Activated B cell treated with CpG ODN at 0.5 μM for 24 hours (primary cell): ENCODE results near the gene GABBR1. TPM values are rescaled to one million over a fixed set of nuclear protein-coding genes. Genes with fewer than 3 reads are reported as not detected.

Experiments
- ATAC-seq: fragments of 200-7000 bp; cut with Tn5 transposase; one replicate; pipeline ENCODE4 v1.10.0; 2021; ENCODE audit warnings: low read depth, mild to moderate bottlenecking, moderate library complexity
- CTCF ChIA-PET: fragments of 350-600 bp; sonication (Branson Sonifier 250); formaldehyde crosslinking; loops from one replicate; lab custom pipeline; 2021; ENCODE audit warnings: antibody characterized with exemption; lab: Charles Lee
- POLR2A ChIA-PET: fragments of 350-600 bp; sonication (Branson Sonifier 250); formaldehyde crosslinking; loops from one replicate; lab custom pipeline; 2021; ENCODE audit warnings: antibody characterized with exemption; lab: Charles Lee
- DNase-seq: peaks from one replicate; pipeline ENCODE4 v3.0.0; 2022
- H3K27ac Mint-ChIP-seq: one replicate; pipeline ENCODE4 v1.8.0; 2020; ENCODE audit warnings: mixed read lengths
- H3K27me3 Mint-ChIP-seq: one replicate; pipeline ENCODE4 v1.8.0; 2021; ENCODE audit warnings: mixed read lengths
- H3K36me3 Mint-ChIP-seq: one replicate; pipeline ENCODE4 v1.8.0; 2021; ENCODE audit warnings: low read depth, mixed read lengths
- H3K4me1 Mint-ChIP-seq: one replicate; pipeline ENCODE4 v1.8.0; 2021; ENCODE audit warnings: mixed read lengths
- H3K4me3 Mint-ChIP-seq: one replicate; pipeline ENCODE4 v1.8.0; 2020; ENCODE audit warnings: mild to moderate bottlenecking, mixed read lengths
- H3K9me3 Mint-ChIP-seq: one replicate; pipeline ENCODE4 v1.8.0; 2020; ENCODE audit warnings: mixed read lengths
- intact Hi-C: fragments of 100-400 bp; cut with micrococcal nuclease; formaldehyde crosslinking; loops from one replicate; pipeline ENCODE4 v1.15.1; 2024
- total RNA-seq: library from RNA; stranded (reverse); gene quantifications from 2 replicates; pipeline ENCODE4 v1.2.3, GENCODE V29; 2022
- TF ChIP-seq, protein P1 (sequence below): fragments of 200-600 bp; IDR thresholded peaks from one replicate; pipeline ENCODE4 v1.8.0; 2022; ENCODE audit warnings: antibody characterized with exemption, mild to moderate bottlenecking

GABBR1 gene
- total RNA-seq, 1 donor from 2014 or later, result 117 TPM

DNA sequence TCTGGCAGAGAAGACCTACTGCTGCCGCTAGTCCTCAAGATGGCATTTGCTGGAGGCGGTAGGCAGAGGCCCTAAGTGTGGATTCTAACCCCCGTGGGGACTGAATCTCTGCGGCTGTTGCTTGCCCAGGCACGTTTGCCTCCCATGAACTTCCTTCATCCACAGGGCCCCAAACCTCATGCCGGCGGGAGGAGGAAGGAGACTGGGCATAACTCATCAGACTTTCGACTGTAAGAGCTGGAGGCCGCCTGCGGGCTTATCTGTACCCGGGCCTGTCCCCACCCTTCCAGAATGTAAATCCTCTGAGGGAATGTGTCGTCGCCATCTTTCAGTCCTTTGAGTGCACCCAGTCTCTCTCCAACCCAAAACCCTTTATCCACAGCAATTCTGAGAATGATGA is 47.0 kb upstream of the GABBR1 start:
- TF ChIP-seq, protein P1, sequence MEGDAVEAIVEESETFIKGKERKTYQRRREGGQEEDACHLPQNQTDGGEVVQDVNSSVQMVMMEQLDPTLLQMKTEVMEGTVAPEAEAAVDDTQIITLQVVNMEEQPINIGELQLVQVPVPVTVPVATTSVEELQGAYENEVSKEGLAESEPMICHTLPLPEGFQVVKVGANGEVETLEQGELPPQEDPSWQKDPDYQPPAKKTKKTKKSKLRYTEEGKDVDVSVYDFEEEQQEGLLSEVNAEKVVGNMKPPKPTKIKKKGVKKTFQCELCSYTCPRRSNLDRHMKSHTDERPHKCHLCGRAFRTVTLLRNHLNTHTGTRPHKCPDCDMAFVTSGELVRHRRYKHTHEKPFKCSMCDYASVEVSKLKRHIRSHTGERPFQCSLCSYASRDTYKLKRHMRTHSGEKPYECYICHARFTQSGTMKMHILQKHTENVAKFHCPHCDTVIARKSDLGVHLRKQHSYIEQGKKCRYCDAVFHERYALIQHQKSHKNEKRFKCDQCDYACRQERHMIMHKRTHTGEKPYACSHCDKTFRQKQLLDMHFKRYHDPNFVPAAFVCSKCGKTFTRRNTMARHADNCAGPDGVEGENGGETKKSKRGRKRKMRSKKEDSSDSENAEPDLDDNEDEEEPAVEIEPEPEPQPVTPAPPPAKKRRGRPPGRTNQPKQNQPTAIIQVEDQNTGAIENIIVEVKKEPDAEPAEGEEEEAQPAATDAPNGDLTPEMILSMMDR, result no peak
- peaks cover 6% of the 10 kb centered on the region for H3K27me3 Mint-ChIP-seq
- ChIA-PET CTCF (no interaction called here), POLR2A (no interaction called here)
- H3K36me3 Mint-ChIP-seq, result no peaks in the 10 kb centered on the region
- no peak for ATAC-seq
- intact Hi-C loops, result no loop called here
- peak overlapping the region; percentile 25 for H3K27ac Mint-ChIP-seq
- H3K9me3 Mint-ChIP-seq, result no peaks in the 10 kb centered on the region
- DNase-seq, result no peak
- H3K4me3 Mint-ChIP-seq, result peak overlapping the region; percentile 87
- H3K4me1 Mint-ChIP-seq, result peaks cover 20% of the 10 kb centered on the region

DNA sequence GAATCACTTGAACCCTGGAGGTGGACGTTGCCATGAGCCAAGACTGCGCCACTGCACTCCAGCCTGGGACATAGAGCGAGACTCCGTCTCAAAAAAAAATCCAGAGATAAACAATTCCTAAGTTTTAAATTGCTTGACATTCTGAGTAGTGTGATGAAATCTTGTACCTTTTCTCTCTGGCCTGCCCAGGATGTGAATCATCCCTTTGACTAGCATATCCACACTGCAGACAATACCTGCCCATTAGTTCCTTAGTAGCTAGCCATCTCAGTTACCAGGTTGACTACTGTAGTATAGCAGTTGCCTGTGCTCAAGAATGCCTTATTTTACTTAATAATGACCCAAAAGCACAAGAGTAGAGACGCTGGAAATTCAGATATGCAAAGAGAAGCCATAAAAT is 45.1 kb upstream of the GABBR1 start:
- DNase-seq (no peak), ATAC-seq (no peak)
- ChIA-PET POLR2A (no interaction called here), CTCF (interaction anchor here (1.3 kb wide), 1 partner anchor 25 kb away, joined by 4 read pairs; no protein-coding TSS in a partner anchor)
- intact Hi-C loops, result no loop called here
- Mint-ChIP-seq H3K36me3 (no peaks in the 10 kb centered on the region), H3K27ac (no peak overlapping the region), H3K9me3 (no peaks in the 10 kb centered on the region), H3K4me3 (no peak overlapping the region), H3K4me1 (peaks cover 17% of the 10 kb centered on the region), H3K27me3 (peaks cover 6% of the 10 kb centered on the region)
- TF ChIP-seq, protein P1, result no peak

DNA sequence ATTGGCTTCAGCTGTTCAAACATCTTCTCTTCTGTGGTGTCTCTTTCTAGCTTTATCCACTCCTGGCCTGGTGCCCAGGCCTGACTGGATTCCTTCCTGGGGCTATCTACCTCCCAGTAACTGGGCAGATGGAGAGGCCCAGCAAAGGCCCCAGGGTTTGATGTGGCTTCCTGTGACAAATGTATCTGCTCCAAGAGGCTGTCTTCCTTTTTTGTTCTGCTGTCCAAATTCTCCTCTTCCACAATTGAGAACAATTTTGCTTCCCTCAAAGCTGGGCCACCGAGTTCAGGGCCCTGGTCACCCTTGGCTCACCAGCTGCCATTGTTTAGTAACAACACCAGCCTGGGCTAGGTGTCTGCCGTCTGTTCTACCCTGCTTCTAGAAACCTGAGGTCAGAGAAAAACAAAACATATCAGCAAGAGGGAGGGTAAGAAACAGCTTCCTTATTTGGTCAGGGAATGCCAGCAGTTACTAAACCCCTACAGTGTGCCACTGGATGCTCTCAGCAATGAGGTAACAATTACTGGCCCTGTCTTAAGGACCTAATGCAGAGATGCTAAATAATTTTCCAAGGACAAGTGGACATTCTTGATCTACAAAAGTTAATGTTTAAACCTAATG is 44.1 kb upstream of the GABBR1 start:
- H3K9me3 Mint-ChIP-seq, result no peaks in the 10 kb centered on the region
- DNase-seq (no peak), ATAC-seq (no peak)
- peak overlapping the region; percentile 19 for H3K27ac Mint-ChIP-seq
- ChIA-PET POLR2A (no interaction called here), CTCF (interaction anchor here (0.9 to 1.2 kb wide), 2 partner anchors 11 to 23 kb away, joined by 3 to 4 read pairs; no protein-coding TSS in a partner anchor)
- H3K27me3 Mint-ChIP-seq, result peaks cover 6% of the 10 kb centered on the region
- peaks cover 1% of the 10 kb centered on the region for H3K36me3 Mint-ChIP-seq
- H3K4me1 Mint-ChIP-seq, result peaks cover 17% of the 10 kb centered on the region
- TF ChIP-seq, protein P1, result no peak
- intact Hi-C loops, result no loop called here
- no peak overlapping the region for H3K4me3 Mint-ChIP-seq

DNA sequence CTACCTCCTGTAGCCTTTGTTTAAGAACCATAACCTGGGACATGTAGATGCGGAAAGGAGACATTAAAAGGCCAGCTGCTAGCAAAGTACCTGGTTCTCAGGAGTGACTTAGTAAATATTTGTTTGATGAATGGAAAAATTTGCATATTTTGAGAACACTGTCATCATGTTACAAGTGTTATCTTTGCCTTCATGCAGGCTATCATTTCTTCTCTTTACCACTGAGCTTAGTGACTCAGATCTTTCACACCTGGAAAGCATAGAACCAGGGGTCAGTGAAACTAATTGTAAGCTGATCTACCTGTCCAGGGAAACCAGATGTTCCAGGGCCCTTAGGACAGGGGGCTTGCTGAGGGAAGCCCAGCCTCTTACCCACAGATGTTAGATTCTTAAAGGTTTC is 42.6 kb upstream of the GABBR1 start:
- ChIA-PET POLR2A (no interaction called here), CTCF (no interaction called here)
- H3K9me3 Mint-ChIP-seq, result no peaks in the 10 kb centered on the region
- intact Hi-C loops, result no loop called here
- TF ChIP-seq, protein P1, result no peak
- H3K4me3 Mint-ChIP-seq, result no peak overlapping the region
- no peak for ATAC-seq
- peaks cover 1% of the 10 kb centered on the region for H3K36me3 Mint-ChIP-seq
- H3K4me1 Mint-ChIP-seq, result peaks cover 14% of the 10 kb centered on the region
- H3K27me3 Mint-ChIP-seq, result peaks cover 6% of the 10 kb centered on the region
- H3K27ac Mint-ChIP-seq, result no peak overlapping the region
- no peak for DNase-seq

DNA sequence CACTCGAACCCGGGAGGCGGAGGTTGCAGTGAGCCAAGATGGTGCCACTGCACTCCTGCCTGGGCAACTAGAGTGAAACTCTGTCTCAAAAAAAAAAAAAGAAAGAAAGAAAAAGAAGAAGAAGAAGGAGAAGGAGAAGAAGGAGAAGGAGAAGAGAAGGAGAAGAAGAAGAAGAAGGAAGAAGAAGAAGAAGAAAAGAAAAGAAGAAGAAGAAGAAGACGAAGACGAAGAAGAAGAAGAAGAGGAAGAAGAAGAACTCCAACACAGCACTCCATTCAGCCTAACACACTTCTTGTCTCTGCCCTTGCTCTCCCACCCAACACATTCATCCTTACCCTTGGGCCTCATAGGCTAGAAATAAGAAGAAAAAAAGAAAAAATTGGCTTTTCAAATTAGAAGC is 41.0 kb upstream of the GABBR1 start:
- Mint-ChIP-seq H3K36me3 (peaks cover 1% of the 10 kb centered on the region), H3K4me1 (peaks cover 3% of the 10 kb centered on the region), H3K9me3 (no peaks in the 10 kb centered on the region), H3K27me3 (peaks cover 4% of the 10 kb centered on the region), H3K4me3 (no peak overlapping the region), H3K27ac (no peak overlapping the region)
- CTCF ChIA-PET, result interaction anchor here (1.4 kb wide), 1 partner anchor 24 kb away, joined by 3 read pairs; no protein-coding TSS in a partner anchor
- TF ChIP-seq, protein P1, result no peak
- DNase-seq (no peak), ATAC-seq (no peak)
- intact Hi-C loops, result no loop called here
- POLR2A ChIA-PET, result no interaction called here
